GM13977 (cell line): ENCODE measurements around the gene SHISA8.
"Not testable (repeated sequence)": the region's sequence is repeated elsewhere in the genome, so short reads cannot be mapped to it uniquely, and the experiment has no call there.

Source experiments
- DNase-seq: peaks from one replicate; pipeline ENCODE4 v3.0.0; 2012; ENCODE audit warnings: low spot score
- in situ Hi-C: fragments of 300-500 bp; cut with MboI; formaldehyde crosslinking; loops from one replicate; pipeline ENCODE4 v1.12.0; 2022; ENCODE audit warnings: low sequenced_read_pairs, low pct_unique_long_range_greater_than_20kb, mixed read lengths, inconsistent platforms; ENCODE audit not compliant: unreplicated experiment
- TF ChIP-seq, protein P1 (sequence below): IDR thresholded peaks from 2 replicates; pipeline ENCODE4 v1.5.1; 2012; ENCODE audit warnings: mild to moderate bottlenecking, control low read depth; ENCODE audit not compliant: insufficient read depth; ENCODE audit errors: extremely low read depth, missing control alignments

SHISA8 gene

DNA sequence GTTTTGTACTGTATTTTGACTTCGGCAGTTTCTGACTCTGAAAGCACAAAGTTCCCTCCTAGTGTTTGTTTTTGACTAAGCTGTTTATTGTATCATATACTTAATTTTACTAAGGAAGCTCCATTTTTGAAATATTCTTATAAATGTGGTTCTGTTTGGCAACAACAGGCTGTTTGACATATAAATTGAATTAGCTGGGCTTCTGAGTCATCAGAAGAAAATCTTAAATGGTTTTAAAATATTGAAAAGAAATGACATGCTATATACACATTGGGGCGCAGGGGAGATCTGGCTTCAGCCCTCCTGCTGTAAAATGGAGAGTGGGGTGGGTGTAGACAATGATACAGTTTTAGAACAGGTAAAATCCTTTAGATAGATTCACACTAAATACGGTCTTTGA, 38.6 kb downstream of the SHISA8 start:
- TF ChIP-seq, protein P1, sequence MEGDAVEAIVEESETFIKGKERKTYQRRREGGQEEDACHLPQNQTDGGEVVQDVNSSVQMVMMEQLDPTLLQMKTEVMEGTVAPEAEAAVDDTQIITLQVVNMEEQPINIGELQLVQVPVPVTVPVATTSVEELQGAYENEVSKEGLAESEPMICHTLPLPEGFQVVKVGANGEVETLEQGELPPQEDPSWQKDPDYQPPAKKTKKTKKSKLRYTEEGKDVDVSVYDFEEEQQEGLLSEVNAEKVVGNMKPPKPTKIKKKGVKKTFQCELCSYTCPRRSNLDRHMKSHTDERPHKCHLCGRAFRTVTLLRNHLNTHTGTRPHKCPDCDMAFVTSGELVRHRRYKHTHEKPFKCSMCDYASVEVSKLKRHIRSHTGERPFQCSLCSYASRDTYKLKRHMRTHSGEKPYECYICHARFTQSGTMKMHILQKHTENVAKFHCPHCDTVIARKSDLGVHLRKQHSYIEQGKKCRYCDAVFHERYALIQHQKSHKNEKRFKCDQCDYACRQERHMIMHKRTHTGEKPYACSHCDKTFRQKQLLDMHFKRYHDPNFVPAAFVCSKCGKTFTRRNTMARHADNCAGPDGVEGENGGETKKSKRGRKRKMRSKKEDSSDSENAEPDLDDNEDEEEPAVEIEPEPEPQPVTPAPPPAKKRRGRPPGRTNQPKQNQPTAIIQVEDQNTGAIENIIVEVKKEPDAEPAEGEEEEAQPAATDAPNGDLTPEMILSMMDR, result no peak
- in situ Hi-C loops, result no loop called here
- DNase-seq, result no peak

DNA sequence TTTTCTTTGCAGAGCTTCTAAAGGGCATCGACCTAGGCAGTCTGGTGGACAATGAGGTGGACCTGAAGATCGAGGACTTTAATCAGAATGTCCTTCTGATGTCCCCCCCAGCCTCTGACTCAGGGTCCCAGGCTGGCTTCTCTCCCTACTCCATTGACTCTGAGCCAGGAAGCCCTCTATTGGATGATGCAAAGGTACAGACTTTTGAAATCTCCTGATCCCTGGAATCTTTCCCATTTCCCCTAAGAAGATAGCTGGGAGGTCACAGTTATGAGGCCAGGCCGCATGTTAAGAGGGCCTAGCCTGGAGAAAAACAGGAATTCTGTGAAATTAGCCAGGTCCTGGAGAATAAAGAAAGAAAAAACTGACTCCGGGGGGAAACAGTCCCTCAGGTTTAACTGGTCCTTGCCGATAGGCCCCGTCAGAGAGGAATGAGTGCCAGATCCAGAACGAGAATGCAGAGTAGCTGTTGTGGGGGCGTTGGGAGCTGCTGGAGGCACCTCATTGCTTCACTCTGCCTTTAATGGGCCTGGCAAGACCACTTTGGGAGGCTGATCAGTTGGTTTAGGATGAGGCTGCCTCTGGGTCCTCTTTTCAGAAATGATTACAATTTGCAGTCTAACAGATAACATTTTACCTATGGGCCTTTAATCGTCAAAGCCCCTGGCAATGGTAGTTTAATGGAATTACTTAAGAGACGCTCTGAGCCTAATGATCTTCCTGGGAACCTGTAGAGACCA, 39.2 kb downstream of the SHISA8 start:
- TF ChIP-seq, protein P1, result no peak
- no peak for DNase-seq
- in situ Hi-C loops, result no loop called here

DNA sequence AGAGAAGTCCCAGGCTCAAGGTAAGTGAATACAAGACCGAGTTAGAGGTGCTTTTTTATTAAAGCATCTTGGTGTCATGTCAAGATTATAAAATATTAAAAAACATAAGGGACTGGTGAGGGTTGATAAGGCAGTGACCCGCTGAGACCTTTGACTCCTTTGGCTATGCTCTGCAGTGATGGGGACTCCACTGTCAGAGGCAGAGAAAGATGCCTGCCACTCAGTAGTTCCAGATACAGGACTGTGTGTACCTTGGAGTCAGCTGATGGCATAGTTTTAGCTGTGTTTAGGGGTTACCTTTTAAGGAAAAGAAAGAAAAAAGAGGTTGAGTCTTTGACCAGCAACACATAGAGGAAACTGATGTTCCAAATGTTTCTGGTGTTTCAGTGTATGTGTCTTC, 40.8 kb downstream of the SHISA8 start:
- in situ Hi-C loops, result no loop called here
- TF ChIP-seq, protein P1, result no peak
- DNase-seq, result no peak

DNA sequence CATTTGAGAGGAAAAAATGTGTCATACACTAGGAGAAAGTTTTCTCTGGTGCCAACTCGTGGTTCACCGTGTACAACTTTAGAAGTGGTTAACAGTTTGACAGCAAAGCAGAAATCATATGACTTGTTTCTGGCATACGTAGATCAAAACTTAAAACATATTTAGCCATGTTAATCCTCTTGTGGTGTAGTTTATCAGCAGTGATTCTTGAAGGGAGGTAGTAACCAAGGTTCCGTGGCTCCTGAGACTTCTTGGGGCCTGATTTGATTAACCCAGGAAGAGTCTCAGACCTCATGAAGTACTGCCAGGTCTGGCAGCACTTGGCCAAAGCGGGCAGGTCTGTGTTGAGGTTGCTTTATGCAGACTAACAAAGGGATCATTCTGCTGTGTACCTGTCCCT, 41.5 kb downstream of the SHISA8 start:
- TF ChIP-seq, protein P1, result no peak
- in situ Hi-C loops, result no loop called here
- DNase-seq, result no peak

DNA sequence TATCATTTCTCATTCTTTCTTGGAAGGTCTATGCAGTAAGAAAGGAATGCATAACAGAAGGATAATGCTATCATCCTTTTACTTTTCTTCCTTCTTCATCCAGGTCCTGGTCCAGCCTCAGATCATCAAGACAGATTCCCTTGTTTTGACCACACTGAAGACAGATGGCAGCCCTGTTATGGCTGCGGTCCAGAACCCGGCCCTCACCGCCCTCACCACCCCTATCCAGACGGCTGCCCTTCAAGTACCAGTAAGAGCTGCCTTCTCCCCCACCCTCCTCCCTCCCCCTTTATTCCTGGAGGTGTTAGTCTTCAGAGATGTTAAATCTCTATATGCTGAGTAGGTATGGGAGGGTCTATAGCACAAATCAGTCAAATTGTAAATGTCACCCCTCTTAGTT, 44.1 kb downstream of the SHISA8 start:
- TF ChIP-seq, protein P1, result no peak

DNA sequence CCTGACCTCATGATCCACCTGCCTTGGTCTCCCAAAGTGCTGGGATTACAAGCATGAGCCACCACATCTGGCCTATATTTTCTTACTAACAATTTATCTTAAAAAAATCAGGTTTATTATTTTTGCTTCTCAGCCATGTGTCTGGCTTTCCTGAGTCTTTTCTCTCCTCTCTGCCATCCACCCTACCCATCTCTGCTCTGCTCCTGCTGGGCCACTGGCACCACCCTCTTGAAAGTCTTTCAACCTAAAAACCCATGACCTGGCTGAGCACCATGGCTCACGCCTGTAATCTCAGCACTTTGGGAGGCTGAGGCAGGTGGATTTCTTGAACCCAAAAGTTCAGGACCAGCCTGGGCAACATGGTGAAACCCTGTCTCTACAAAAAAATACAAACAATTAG, 44.8 kb downstream of the SHISA8 start:
- DNase-seq, in situ Hi-C loops: not testable (repeated sequence)

More for the DNA sequence above, 44.1 kb downstream of the SHISA8 start:
- in situ Hi-C loops, result no loop called here
- DNase-seq, result no peak

DNA sequence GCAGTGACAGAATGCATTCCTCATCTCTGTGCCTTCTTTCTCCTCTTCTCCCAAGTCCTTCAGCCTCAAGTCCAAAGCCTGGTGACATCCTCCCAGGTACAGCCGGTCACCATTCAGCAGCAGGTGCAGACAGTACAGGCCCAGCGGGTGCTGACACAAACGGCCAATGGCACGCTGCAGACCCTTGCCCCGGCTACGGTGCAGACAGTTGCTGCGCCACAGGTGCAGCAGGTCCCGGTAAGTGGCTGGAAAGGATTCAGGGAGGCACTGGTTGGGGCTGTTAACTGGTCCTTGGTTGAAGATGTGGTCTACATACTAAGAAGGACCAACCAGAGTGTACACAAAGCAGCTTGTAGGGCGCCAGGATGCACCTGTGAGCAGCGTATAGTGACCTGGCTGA, 46.3 kb downstream of the SHISA8 start:
- TF ChIP-seq, protein P1, result no peak
- in situ Hi-C loops, result no loop called here
- no peak for DNase-seq
